Measurements from ENCODE around the gene NDUFS8.

DNA sequence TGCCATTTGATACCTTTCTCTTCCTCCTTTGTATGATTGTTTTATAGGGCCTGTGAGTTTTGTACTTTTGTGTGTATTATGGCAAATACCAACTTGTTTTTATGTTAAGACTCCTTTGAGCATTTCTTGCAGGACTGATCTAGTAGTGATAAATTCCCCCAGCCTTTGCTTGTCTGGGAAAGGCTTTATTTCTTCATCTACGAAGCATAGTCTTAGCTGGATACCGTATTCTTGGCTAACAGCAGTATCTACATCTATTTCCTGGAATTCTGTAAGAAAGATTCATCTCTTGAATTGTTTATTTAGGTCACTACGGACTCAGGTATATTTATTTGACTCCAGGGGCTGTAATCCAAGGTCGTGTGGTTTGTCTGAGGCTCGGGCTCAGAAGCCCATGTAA, 6.0 kb upstream of the NDUFS8 start:
- no peak for TF ChIP-seq POLR2A (IDR thresholded peaks at IDR 0.05)
- TF ChIP-seq, protein P1, sequence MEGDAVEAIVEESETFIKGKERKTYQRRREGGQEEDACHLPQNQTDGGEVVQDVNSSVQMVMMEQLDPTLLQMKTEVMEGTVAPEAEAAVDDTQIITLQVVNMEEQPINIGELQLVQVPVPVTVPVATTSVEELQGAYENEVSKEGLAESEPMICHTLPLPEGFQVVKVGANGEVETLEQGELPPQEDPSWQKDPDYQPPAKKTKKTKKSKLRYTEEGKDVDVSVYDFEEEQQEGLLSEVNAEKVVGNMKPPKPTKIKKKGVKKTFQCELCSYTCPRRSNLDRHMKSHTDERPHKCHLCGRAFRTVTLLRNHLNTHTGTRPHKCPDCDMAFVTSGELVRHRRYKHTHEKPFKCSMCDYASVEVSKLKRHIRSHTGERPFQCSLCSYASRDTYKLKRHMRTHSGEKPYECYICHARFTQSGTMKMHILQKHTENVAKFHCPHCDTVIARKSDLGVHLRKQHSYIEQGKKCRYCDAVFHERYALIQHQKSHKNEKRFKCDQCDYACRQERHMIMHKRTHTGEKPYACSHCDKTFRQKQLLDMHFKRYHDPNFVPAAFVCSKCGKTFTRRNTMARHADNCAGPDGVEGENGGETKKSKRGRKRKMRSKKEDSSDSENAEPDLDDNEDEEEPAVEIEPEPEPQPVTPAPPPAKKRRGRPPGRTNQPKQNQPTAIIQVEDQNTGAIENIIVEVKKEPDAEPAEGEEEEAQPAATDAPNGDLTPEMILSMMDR (IDR thresholded peaks at IDR 0.05): no peak
- TF ChIP-seq POLR2AphosphoS5 (IDR thresholded peaks at IDR 0.05): no peak
- TF ChIP-seq EP300 (IDR thresholded peaks at IDR 0.05; ENCODE audit: low read depth): no peak

Measured in transverse colon (tissue), 4 donors.